ENCODE measurements around the gene ACAA1. TPM values are rescaled to one million over a fixed set of nuclear protein-coding genes. Genes with fewer than 3 reads are reported as not detected.
A peak's percentile ranks its signal among the peaks of the same experiment; 100 is the strongest.
"Not testable (repeated sequence)": the region's sequence is repeated elsewhere in the genome, so short reads cannot be mapped to it uniquely, and the experiment has no call there.

ACAA1 gene
- total and polyA plus RNA-seq, 5 experiments from 2014 or later, result 53.5 to 84.3 (median 64.8) TPM

GRCh38 chr3:38101811-38102443, 35.0 kb downstream of the ACAA1 start:
- Mint-ChIP-seq H3K4me3 (no peak overlapping the region), H3K27me3 (peaks cover 0 to 7% (median 2%) of the 10 kb centered on the region in 5 donors), H3K4me1 (no peaks in the 10 kb centered on the region), H3K36me3 (peaks cover 3 to 17% (median 5%) of the 10 kb centered on the region in 3 donors), H3K9me3 (peaks cover 2 to 20% (median 11%) of the 10 kb centered on the region in 9 donors), H3K27ac (peak overlapping the region in 1 of 10 donors; percentile 9)
- POLR2A ChIA-PET, result no interaction called here
- DNase-seq (peak in 1 of 10 donors; percentile 13), ATAC-seq (no peak)

GRCh38 chr3:38100498-38100897, 36.4 kb downstream of the ACAA1 start:
- peaks cover 0 to 4% (median 2%) of the 10 kb centered on the region in 5 donors for H3K27me3 Mint-ChIP-seq
- POLR2A ChIA-PET, result no interaction called here
- no peak overlapping the region for H3K27ac Mint-ChIP-seq
- H3K4me1 Mint-ChIP-seq, result no peaks in the 10 kb centered on the region
- H3K36me3 Mint-ChIP-seq, result peaks cover under 1 to 11% (median 1%) of the 10 kb centered on the region in 3 donors
- H3K4me3 Mint-ChIP-seq, result no peak overlapping the region
- H3K9me3 Mint-ChIP-seq, result peaks cover 0 to 15% (median 8%) of the 10 kb centered on the region in 9 donors
- DNase-seq (no peak), ATAC-seq (no peak)

- Mint-ChIP-seq H3K4me1 (no peaks in the 10 kb centered on the region), H3K9me3 (peaks cover 0 to 5% (median 0%) of the 10 kb centered on the region in 9 donors), H3K4me3 (no peak overlapping the region), H3K27ac (no peak overlapping the region), H3K36me3 (peaks cover 0 to 1% (median 0%) of the 10 kb centered on the region in 3 donors), H3K27me3 (peaks cover 0 to 4% (median 0%) of the 10 kb centered on the region in 5 donors)
- DNase-seq (no peak), ATAC-seq (no peak)
- POLR2A ChIA-PET, result no interaction called here
These were observed 37.4 kb downstream of the ACAA1 start for GRCh38 chr3:38099518-38099917.

- H3K27me3 Mint-ChIP-seq, result peaks cover 0 to 4% (median 0%) of the 10 kb centered on the region in 5 donors
- H3K4me3 Mint-ChIP-seq, result no peak overlapping the region
- H3K4me1 Mint-ChIP-seq, result peaks cover 0 to under 1% (median 0%) of the 10 kb centered on the region in 4 donors
- no peak for DNase-seq
- no peaks in the 10 kb centered on the region for H3K36me3 Mint-ChIP-seq
- H3K9me3 Mint-ChIP-seq, result no peaks in the 10 kb centered on the region
- no peak overlapping the region for H3K27ac Mint-ChIP-seq
- POLR2A ChIA-PET, result no interaction called here
- ATAC-seq, result no peak
These were observed 38.6 kb downstream of the ACAA1 start for GRCh38 chr3:38098376-38098723.

- Mint-ChIP-seq H3K4me1 (peaks cover 0 to 2% (median 0%) of the 10 kb centered on the region in 4 donors), H3K27ac (no peak overlapping the region), H3K4me3 (no peak overlapping the region), H3K36me3 (no peaks in the 10 kb centered on the region), H3K27me3 (peaks cover 0 to 4% (median 0%) of the 10 kb centered on the region in 5 donors), H3K9me3 (no peaks in the 10 kb centered on the region)
- ATAC-seq, result no peak
- DNase-seq, result no peak
- POLR2A ChIA-PET, result interaction anchor here (0.5 kb wide), 1 partner anchor 9 kb away, joined by 6 read pairs; no protein-coding TSS in a partner anchor
These were observed 39.2 kb downstream of the ACAA1 start for GRCh38 chr3:38097446-38098375.

GRCh38 chr3:38095669-38096483, 41.1 kb downstream of the ACAA1 start:
- no peak for DNase-seq
- H3K9me3 Mint-ChIP-seq, result no peaks in the 10 kb centered on the region
- POLR2A ChIA-PET, result no interaction called here
- H3K4me3 Mint-ChIP-seq, result no peak overlapping the region
- H3K36me3 Mint-ChIP-seq, result no peaks in the 10 kb centered on the region
- peaks cover 0 to 2% (median 0%) of the 10 kb centered on the region in 4 donors for H3K4me1 Mint-ChIP-seq
- H3K27me3 Mint-ChIP-seq, result peaks cover 0 to 4% (median 0%) of the 10 kb centered on the region in 5 donors
- peak overlapping the region in 1 of 10 donors; percentile 62 for H3K27ac Mint-ChIP-seq
- ATAC-seq, result no peak

- H3K36me3 Mint-ChIP-seq, result no peaks in the 10 kb centered on the region
- H3K9me3 Mint-ChIP-seq, result no peaks in the 10 kb centered on the region
- ATAC-seq (no peak), DNase-seq (no peak)
- peaks cover 0 to 2% (median 0%) of the 10 kb centered on the region in 4 donors for H3K4me1 Mint-ChIP-seq
- H3K4me3 Mint-ChIP-seq, result no peak overlapping the region
- H3K27ac Mint-ChIP-seq, result no peak overlapping the region
- POLR2A ChIA-PET, result no interaction called here
- peaks cover 0 to 2% (median 0%) of the 10 kb centered on the region in 5 donors for H3K27me3 Mint-ChIP-seq
These were observed 41.9 kb downstream of the ACAA1 start for GRCh38 chr3:38094999-38095398.

- peak overlapping the region in 1 of 10 donors; percentile 4 for H3K27ac Mint-ChIP-seq
- no peak overlapping the region for H3K4me3 Mint-ChIP-seq
- no peak for DNase-seq
- POLR2A ChIA-PET, result no interaction called here
- ATAC-seq, result no peak
- H3K27me3 Mint-ChIP-seq, result no peaks in the 10 kb centered on the region
- H3K36me3 Mint-ChIP-seq, result no peaks in the 10 kb centered on the region
- no peaks in the 10 kb centered on the region for H3K9me3 Mint-ChIP-seq
- H3K4me1 Mint-ChIP-seq, result peaks cover 0 to 2% (median 0%) of the 10 kb centered on the region in 4 donors
These were observed 46.5 kb downstream of the ACAA1 start for GRCh38 chr3:38090453-38090852.

- H3K36me3 Mint-ChIP-seq, result peaks cover 0 to 7% (median 0%) of the 10 kb centered on the region in 3 donors
- peaks cover 0 to 5% (median 0%) of the 10 kb centered on the region in 4 donors for H3K4me1 Mint-ChIP-seq
- H3K9me3 Mint-ChIP-seq, result peaks cover 0 to 8% (median 3%) of the 10 kb centered on the region in 9 donors
- H3K27me3 Mint-ChIP-seq, result peaks cover 0 to 1% (median 0%) of the 10 kb centered on the region in 5 donors
- H3K27ac Mint-ChIP-seq, result peak overlapping the region in 2 of 10 donors; percentile 53 to 55
- DNase-seq (no peak), ATAC-seq (no peak)
- H3K4me3 Mint-ChIP-seq, result no peak overlapping the region
- POLR2A ChIA-PET, result no interaction called here
These were observed 47.8 kb downstream of the ACAA1 start for GRCh38 chr3:38089163-38089562.

- Mint-ChIP-seq H3K27ac (peak overlapping the region in 2 of 10 donors; percentile 55 to 76), H3K4me3 (no peak overlapping the region), H3K36me3 (peaks cover 0 to 10% (median 0%) of the 10 kb centered on the region in 3 donors), H3K27me3 (peaks cover 0 to 1% (median 0%) of the 10 kb centered on the region in 5 donors), H3K4me1 (peaks cover 0 to 5% (median 0%) of the 10 kb centered on the region in 4 donors), H3K9me3 (peaks cover 0 to 13% (median 6%) of the 10 kb centered on the region in 9 donors)
- POLR2A ChIA-PET, result no interaction called here
- ATAC-seq (no peak), DNase-seq (no peak)
These were observed 48.5 kb downstream of the ACAA1 start for GRCh38 chr3:38088126-38089078.

GRCh38 chr3:38087278-38087677, 49.6 kb downstream of the ACAA1 start:
- H3K27me3 Mint-ChIP-seq, H3K4me3 Mint-ChIP-seq, DNase-seq, H3K4me1 Mint-ChIP-seq, ATAC-seq, H3K27ac Mint-ChIP-seq: not testable (repeated sequence)
- POLR2A ChIA-PET, result interaction anchor here (0.6 kb wide), 1 partner anchor 36 kb away, joined by 4 read pairs; no protein-coding TSS in a partner anchor
- peaks cover 0 to 10% (median 0%) of the 10 kb centered on the region in 3 donors for H3K36me3 Mint-ChIP-seq
- H3K9me3 Mint-ChIP-seq, result peaks cover 0 to 18% (median 10%) of the 10 kb centered on the region in 9 donors

Measured in naive thymus-derived CD8-positive, alpha-beta T cell (primary cell).